ENCODE results near the gene EGR4. TPM values are rescaled to one million over a fixed set of nuclear protein-coding genes. Genes with fewer than 3 reads are reported as not detected.

Gene EGR4
- total and polyA plus RNA-seq, 4 donors, result 0.02 TPM; not detected in 3

DNA sequence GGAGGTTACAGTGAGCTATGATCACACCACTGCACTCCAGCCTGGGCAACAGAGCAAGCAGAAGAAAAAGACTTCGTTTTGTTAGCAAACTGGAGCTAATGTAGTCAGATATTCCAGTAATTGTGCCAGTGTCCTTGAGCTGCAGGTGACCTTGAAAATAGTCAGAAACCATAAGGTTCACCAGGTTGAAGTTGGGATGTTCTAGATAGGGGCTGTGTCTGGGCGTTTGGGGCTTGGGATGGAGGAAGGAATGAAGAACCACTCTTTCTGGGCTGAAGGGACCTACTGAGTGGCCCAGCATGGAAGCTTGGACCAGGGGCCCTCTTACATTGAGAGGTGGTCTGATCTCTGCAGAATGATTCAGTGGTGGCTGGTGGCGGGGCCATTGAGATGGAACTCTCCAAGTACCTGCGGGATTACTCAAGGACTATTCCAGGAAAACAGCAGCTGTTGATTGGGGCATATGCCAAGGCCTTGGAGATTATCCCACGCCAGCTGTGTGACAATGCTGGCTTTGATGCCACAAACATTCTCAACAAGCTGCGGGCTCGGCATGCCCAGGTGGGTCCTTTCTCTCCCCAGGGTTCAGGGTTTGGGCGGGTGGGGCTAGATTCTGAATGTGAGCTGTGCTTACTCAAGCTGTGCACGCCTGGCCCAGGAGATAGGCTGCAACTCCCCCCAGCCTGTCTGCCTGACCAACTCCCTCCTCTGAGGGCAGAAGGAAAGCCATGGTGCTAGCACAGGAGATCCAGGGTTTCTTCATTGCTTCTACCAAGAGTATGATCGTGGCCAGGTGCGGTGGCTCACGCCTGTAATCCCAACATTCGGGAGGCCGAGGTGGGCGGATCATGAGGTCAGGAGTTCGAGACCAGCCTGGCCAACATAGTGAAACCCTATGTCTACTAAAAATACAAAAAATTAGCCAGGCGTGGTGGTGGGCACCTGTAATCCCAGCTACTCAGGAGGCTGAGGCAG lies 42.2 kb downstream of the EGR4 start (continued):
- TF ChIP-seq CTCF (IDR thresholded peaks at IDR 0.05; ENCODE audit: low read depth, low read length, missing input control), result no peak
- TF ChIP-seq RXRA (IDR thresholded peaks at IDR 0.05), result no peak
- TF ChIP-seq FOXA2 (IDR thresholded peaks at IDR 0.05), result no peak
- no peak for TF ChIP-seq HNF4A (conservative IDR thresholded peaks at IDR 0.05)
- TF ChIP-seq TAF1 (conservative IDR thresholded peaks at IDR 0.05), result no peak
- TF ChIP-seq YY1 (IDR thresholded peaks at IDR 0.05), result no peak

DNA sequence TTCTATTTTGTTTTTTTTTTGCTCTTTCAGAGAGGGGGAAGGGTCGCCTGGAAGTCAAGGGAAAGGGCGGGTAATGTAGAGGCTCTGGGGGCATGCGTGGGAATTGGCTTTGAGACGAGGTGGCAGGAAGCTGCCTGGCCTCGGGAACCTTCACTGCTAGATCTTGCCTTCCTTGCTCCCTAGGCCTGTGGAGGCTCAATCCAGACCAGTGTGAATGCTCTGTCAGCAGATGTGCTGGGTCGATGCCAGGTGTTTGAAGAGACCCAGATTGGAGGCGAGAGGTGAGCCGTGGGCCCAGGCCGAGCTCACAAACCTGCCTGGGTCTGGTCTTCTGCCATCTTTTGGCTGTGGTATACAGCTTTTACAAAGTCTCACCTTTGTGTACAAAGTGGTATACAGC lies 43.7 kb downstream of the EGR4 start:
- no peak for DNase-seq (ENCODE audit: low spot score)

DNA sequence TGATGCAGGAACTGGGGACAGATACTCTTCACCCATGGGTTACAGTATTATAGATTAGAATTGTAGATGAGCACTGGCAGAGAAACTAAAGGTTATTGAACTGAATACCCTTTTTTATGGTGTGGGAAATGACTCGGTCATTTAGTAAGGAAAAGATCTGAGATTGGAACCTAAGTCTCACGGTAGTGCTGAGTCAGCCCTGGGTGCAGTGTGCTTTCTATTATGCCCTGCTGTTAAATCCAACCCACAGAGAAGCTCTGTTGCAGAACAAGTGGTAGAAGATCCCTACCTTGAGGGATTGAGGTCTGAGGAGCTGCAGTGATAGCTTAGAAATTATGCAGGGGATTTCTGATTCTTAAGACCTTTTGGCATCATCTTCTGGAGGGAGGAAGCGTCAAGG lies 46.5 kb downstream of the EGR4 start:
- TF ChIP-seq JUND (IDR thresholded peaks at IDR 0.05) (no peak), HNF4A (conservative IDR thresholded peaks at IDR 0.05) (no peak), FOXA2 (IDR thresholded peaks at IDR 0.05) (no peak), RAD21 (IDR thresholded peaks at IDR 0.05) (no peak), SP1 (IDR thresholded peaks at IDR 0.05) (no peak)
- 83% methylated on average over 3 of the region's 3 CpGs for WGBS
- Histone ChIP-seq H3K27ac (ENCODE audit: low read depth in 1 of 2, low read length in 2 of 2) (no peak overlapping the region), H3K9ac (ENCODE audit: low read depth in 1 of 2, low read length in 2 of 2) (no peak overlapping the region), H3K4me3 (ENCODE audit: low read depth in 1 of 3, low read length in 3 of 3) (no peak overlapping the region), H3K4me1 (ENCODE audit: control insufficient read depth in 4 of 4, insufficient read depth in 4 of 4, low read length in 3 of 4) (no peaks in the 10 kb centered on the region), H3K36me3 (ENCODE audit: control insufficient read depth in 4 of 4, insufficient read depth in 3 of 4, low read depth in 1 of 4, low read length in 3 of 4) (peaks cover 20 to 95% (median 78%) of the 10 kb centered on the region in 4 donors), H3K27me3 (ENCODE audit: control insufficient read depth in 4 of 4, insufficient read depth in 4 of 4, low read length in 3 of 4) (no peaks in the 10 kb centered on the region), H3K9me3 (ENCODE audit: control insufficient read depth in 4 of 4, low read length in 3 of 4) (no peaks in the 10 kb centered on the region)
- DNase-seq (ENCODE audit: low spot score), result no peak

More for the DNA sequence above, 43.7 kb downstream of the EGR4 start:
- Histone ChIP-seq H3K9ac (ENCODE audit: low read depth in 1 of 2, low read length in 2 of 2) (no peak overlapping the region), H3K9me3 (ENCODE audit: control insufficient read depth in 4 of 4, low read length in 3 of 4) (no peaks in the 10 kb centered on the region), H3K4me3 (ENCODE audit: low read depth in 1 of 3, low read length in 3 of 3) (no peak overlapping the region), H3K36me3 (ENCODE audit: control insufficient read depth in 4 of 4, insufficient read depth in 3 of 4, low read depth in 1 of 4, low read length in 3 of 4) (peaks cover 19 to 93% (median 75%) of the 10 kb centered on the region in 4 donors), H3K4me1 (ENCODE audit: control insufficient read depth in 4 of 4, insufficient read depth in 4 of 4, low read length in 3 of 4) (no peaks in the 10 kb centered on the region), H3K27ac (ENCODE audit: low read depth in 1 of 2, low read length in 2 of 2) (no peak overlapping the region), H3K27me3 (ENCODE audit: control insufficient read depth in 4 of 4, insufficient read depth in 4 of 4, low read length in 3 of 4) (no peaks in the 10 kb centered on the region)
- 86% methylated on average over 9 of the region's 9 CpGs for WGBS
- no peak for TF ChIP-seq FOXA2 (IDR thresholded peaks at IDR 0.05)
- TF ChIP-seq SP1 (IDR thresholded peaks at IDR 0.05), result no peak
- TF ChIP-seq EGR1 (IDR thresholded peaks at IDR 0.05; ENCODE audit: low read depth in 2 of 2), result no peak
- no peak for TF ChIP-seq TAF1 (conservative IDR thresholded peaks at IDR 0.05)
- no peak for TF ChIP-seq RXRA (IDR thresholded peaks at IDR 0.05)
- no peak for TF ChIP-seq NR2F2 (IDR thresholded peaks at IDR 0.05)

GRCh38 chr2:73244580-73244979 lies 48.8 kb downstream of the EGR4 start:
- Histone ChIP-seq H3K4me3 (ENCODE audit: low read depth in 1 of 3, low read length in 3 of 3) (no peak overlapping the region), H3K27ac (ENCODE audit: low read depth in 1 of 2, low read length in 2 of 2) (no peak overlapping the region), H3K36me3 (ENCODE audit: control insufficient read depth in 4 of 4, insufficient read depth in 3 of 4, low read depth in 1 of 4, low read length in 3 of 4) (peaks cover 19 to 82% (median 71%) of the 10 kb centered on the region in 4 donors), H3K9ac (ENCODE audit: low read depth in 1 of 2, low read length in 2 of 2) (no peak overlapping the region), H3K9me3 (ENCODE audit: control insufficient read depth in 4 of 4, low read length in 3 of 4) (no peaks in the 10 kb centered on the region), H3K4me1 (ENCODE audit: control insufficient read depth in 4 of 4, insufficient read depth in 4 of 4, low read length in 3 of 4) (no peaks in the 10 kb centered on the region), H3K27me3 (ENCODE audit: control insufficient read depth in 4 of 4, insufficient read depth in 4 of 4, low read length in 3 of 4) (no peaks in the 10 kb centered on the region)
- 94% methylated on average over 3 of the region's 3 CpGs for WGBS
- DNase-seq (ENCODE audit: low spot score), result no peak
- TF ChIP-seq MAX (IDR thresholded peaks at IDR 0.05), result no peak
- no peak for TF ChIP-seq SP1 (IDR thresholded peaks at IDR 0.05)
- no peak for TF ChIP-seq JUND (IDR thresholded peaks at IDR 0.05)
- TF ChIP-seq, protein P1, sequence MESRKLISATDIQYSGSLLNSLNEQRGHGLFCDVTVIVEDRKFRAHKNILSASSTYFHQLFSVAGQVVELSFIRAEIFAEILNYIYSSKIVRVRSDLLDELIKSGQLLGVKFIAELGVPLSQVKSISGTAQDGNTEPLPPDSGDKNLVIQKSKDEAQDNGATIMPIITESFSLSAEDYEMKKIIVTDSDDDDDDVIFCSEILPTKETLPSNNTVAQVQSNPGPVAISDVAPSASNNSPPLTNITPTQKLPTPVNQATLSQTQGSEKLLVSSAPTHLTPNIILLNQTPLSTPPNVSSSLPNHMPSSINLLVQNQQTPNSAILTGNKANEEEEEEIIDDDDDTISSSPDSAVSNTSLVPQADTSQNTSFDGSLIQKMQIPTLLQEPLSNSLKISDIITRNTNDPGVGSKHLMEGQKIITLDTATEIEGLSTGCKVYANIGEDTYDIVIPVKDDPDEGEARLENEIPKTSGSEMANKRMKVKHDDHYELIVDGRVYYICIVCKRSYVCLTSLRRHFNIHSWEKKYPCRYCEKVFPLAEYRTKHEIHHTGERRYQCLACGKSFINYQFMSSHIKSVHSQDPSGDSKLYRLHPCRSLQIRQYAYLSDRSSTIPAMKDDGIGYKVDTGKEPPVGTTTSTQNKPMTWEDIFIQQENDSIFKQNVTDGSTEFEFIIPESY (IDR thresholded peaks at IDR 0.05), result no peak
- TF ChIP-seq RXRA (IDR thresholded peaks at IDR 0.05), result no peak
- TF ChIP-seq EGR1 (IDR thresholded peaks at IDR 0.05; ENCODE audit: low read depth in 2 of 2), result no peak
- no peak for TF ChIP-seq YY1 (IDR thresholded peaks at IDR 0.05)
- no peak for TF ChIP-seq FOXA2 (IDR thresholded peaks at IDR 0.05)
- no peak for TF ChIP-seq ATF3 (IDR thresholded peaks at IDR 0.05)
- no peak for TF ChIP-seq RAD21 (IDR thresholded peaks at IDR 0.05)
- TF ChIP-seq HNF4A (conservative IDR thresholded peaks at IDR 0.05), result no peak
- no peak for TF ChIP-seq NR2F2 (IDR thresholded peaks at IDR 0.05)
- TF ChIP-seq, protein P2, sequence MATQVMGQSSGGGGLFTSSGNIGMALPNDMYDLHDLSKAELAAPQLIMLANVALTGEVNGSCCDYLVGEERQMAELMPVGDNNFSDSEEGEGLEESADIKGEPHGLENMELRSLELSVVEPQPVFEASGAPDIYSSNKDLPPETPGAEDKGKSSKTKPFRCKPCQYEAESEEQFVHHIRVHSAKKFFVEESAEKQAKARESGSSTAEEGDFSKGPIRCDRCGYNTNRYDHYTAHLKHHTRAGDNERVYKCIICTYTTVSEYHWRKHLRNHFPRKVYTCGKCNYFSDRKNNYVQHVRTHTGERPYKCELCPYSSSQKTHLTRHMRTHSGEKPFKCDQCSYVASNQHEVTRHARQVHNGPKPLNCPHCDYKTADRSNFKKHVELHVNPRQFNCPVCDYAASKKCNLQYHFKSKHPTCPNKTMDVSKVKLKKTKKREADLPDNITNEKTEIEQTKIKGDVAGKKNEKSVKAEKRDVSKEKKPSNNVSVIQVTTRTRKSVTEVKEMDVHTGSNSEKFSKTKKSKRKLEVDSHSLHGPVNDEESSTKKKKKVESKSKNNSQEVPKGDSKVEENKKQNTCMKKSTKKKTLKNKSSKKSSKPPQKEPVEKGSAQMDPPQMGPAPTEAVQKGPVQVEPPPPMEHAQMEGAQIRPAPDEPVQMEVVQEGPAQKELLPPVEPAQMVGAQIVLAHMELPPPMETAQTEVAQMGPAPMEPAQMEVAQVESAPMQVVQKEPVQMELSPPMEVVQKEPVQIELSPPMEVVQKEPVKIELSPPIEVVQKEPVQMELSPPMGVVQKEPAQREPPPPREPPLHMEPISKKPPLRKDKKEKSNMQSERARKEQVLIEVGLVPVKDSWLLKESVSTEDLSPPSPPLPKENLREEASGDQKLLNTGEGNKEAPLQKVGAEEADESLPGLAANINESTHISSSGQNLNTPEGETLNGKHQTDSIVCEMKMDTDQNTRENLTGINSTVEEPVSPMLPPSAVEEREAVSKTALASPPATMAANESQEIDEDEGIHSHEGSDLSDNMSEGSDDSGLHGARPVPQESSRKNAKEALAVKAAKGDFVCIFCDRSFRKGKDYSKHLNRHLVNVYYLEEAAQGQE (IDR thresholded peaks at IDR 0.05), result no peak

Data from liver (tissue), 9 donors.